Breast epithelium (tissue), 3 donors: ENCODE measurements around the gene CYTH1.

Experiments used
- POLR2A ChIP-seq: fragments of 450-650 bp; IDR thresholded peaks from one replicate; pipeline ENCODE4 v1.6.1; 2016; ENCODE audit warnings: antibody characterized with exemption, mild to moderate bottlenecking, moderate library complexity
- POLR2AphosphoS5 ChIP-seq, 3 donors: sonication (generic); formaldehyde crosslinking; IDR thresholded peaks; one replicate each; pipeline ENCODE4 v1.6.1; 2017; ENCODE audit warnings: antibody characterized with exemption in 3 of 3
- TF ChIP-seq, protein P1 (sequence below), 3 donors: fragments of 450-650 bp; IDR thresholded peaks; one replicate each; pipeline ENCODE4 v1.5.1; 2016 to 2017; ENCODE audit warnings: antibody characterized with exemption in 3 of 3, mild to moderate bottlenecking in 3 of 3, moderate library complexity in 3 of 3

DNA sequence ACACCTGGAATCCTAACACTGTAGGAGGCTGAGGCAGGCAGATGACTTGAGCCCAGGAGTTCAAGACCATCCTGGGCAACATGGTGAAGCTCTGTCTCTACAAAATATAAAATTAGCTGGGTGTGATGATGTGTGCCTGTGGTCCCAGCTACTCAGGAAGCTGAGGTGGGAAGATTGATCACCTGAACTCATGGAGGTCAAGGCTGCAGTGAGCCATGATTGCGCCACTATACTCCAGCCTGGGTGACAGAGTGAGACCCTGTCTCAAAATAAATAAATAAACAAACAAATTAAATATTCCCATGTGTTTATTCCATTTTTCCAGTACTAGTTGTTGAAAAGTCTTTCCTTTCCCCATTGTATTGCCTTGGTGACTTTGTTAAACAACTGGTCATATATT lies 130.0 kb downstream of the CYTH1 start:
- TF ChIP-seq POLR2A, result no peak
- TF ChIP-seq, protein P1, sequence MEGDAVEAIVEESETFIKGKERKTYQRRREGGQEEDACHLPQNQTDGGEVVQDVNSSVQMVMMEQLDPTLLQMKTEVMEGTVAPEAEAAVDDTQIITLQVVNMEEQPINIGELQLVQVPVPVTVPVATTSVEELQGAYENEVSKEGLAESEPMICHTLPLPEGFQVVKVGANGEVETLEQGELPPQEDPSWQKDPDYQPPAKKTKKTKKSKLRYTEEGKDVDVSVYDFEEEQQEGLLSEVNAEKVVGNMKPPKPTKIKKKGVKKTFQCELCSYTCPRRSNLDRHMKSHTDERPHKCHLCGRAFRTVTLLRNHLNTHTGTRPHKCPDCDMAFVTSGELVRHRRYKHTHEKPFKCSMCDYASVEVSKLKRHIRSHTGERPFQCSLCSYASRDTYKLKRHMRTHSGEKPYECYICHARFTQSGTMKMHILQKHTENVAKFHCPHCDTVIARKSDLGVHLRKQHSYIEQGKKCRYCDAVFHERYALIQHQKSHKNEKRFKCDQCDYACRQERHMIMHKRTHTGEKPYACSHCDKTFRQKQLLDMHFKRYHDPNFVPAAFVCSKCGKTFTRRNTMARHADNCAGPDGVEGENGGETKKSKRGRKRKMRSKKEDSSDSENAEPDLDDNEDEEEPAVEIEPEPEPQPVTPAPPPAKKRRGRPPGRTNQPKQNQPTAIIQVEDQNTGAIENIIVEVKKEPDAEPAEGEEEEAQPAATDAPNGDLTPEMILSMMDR (IDR thresholded peaks at IDR 0.05), result no peak
- no peak for TF ChIP-seq POLR2AphosphoS5 (IDR thresholded peaks at IDR 0.05)
